HG03558 (cell line): ENCODE data around the gene TRRAP.

ENCODE experiments used
- ATAC-seq: cut with Tn5 transposase; IDR thresholded peaks from one replicate; pipeline ENCODE4 v1.9.1; 2021; ENCODE audit warnings: moderate number of reproducible peaks; ENCODE audit not compliant: unreplicated experiment; ENCODE audit errors: extremely low read depth

The TRRAP gene

DNA sequence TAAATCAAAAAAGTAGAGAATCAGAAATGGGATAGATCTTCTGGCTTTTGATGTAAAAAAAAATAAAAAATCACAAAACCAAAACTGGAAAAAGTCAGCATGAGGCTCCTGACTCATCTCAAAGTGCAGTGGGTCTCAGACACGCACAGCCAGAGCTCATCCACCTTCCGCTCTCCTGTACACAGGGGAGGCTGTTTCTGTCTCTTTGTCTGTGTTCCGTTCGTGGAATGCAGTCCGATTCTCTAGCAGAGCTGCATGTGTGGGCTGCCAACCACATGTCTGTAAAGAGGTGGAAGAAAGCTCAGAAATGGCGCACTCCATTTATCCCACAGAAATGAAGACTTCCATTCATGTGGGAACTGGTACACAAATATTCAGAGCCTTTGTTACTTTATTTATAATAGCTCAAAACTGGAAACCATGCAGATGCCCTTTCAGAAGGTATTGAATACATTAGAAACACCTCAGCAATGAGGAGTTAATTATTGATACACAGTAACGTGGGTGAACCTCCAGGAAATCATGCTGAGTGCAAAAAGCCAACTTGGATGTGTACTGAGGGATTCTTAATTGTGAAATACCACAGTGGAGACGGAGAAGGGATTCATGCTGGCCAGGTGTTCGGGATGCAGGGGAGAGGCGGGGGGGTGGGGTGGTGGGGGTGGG, 123.3 kb downstream of the TRRAP start:
- ATAC-seq, result no peak

DNA sequence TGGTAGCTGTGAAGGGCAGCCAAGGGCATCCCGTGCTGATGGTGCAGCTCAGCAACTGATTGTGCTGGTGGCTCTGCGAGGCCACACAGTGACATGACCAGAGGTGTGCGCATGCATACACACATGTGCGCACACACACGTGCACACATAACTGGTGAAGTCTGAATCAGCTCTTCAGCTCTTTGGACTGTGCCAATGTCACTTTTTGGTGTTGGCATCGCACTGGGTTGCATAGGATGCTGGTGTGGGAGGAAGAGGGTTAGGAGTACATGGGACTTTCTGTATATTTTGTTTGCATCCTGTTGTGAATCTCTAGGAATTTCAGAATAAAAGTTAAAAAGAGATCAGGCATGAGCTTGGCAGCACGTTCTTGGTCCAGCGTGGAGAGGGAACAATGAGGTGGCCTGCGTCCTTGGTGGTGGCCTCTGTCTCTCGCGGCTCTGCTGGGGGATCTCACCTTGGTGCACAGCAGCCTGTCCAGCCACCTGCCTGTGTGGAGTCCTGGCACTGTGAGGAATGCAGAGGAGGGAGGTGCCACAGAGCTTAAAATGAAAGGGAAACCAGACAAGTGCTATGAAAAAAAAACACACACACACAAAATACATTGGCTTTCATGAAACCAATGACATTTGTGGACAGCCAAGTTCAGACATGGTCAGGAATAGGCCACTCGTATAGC, 124.0 kb downstream of the TRRAP start:
- no peak for ATAC-seq

DNA sequence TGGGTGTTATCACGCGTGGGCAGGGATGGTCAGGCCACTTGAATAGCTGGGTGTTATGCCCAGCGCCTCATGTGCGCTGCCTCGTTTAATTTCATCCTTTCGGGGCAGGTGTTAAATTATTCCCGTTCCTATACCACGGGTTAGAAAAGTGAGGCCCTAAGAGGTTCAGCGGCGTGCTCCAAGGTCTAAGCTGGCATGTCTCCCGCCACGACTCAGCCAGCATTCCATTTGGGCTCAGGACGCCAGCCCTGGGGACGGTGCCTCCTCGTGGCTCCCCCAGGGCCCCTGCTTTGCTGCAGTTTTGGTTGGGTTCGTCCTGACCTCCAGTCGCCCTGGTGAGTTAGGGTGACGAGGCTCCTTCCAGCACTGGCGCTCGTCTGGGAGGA, 124.5 kb downstream of the TRRAP start:
- ATAC-seq, result no peak

DNA sequence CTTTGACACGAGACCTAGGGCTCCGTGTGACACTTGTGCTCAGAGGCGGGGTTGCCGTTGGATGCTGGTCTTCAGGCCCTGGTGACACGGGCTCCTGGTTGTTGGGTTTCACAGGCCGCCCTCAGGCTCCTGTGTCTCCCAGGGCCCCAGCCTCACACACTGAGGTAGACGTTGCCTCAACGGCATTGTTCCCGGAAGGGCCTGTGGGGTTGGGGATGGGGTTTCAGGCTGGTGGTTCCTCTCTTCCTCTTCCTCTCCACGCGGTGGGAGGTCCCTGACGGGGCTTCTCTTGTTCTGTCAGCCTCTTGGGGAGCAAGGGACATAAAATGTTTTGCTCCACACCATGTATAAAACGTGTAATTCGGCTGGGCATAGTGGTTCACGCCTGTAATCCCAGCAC, 125.1 kb downstream of the TRRAP start:
- ATAC-seq, result no peak

DNA sequence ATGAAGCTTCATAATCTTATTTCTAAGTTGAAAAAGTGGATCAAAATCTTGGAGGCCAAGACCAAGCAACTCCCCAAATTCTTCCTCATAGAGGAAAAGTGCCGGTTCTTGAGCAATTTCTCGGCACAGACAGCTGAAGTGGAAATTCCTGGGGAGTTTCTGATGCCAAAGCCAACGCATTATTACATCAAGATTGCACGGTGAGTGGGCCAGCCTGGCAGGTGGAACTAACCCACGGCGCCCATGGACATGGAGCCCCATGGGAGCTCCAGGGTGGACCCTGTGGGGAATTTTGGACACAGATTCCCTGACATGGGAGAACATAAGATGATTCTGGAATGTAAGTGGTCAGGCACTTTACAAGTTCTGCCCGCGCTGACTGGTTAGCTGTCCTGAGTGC, 125.9 kb downstream of the TRRAP start:
- no peak for ATAC-seq

DNA sequence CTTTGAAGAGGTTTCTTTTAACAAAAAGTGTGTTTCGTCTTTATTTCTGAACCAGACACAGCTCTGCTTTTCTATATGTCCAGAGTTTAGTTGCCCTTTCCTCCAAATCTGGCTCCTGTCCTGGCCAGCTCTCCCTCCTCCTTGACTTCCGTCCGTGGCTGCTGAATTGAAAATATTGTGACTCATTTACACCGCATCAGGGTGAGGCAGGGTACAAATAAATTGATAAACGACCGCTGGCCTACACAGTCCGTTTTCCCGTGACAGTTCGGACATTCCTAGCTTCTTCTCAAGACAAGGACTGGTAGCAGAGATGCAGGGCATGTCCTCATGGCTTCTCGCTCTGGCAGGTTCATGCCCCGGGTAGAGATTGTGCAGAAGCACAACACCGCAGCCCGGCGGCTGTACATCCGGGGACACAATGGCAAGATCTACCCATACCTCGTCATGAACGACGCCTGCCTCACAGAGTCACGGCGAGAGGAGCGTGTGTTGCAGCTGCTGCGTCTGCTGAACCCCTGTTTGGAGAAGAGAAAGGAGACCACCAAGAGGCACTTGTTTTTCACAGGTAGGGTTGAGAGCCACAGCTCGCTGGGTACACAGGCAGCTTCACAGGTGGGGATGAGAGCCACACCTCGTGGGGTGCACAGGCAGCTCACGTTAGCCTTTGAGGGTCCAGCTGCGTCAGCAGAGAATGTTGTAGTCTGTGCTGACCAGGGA, 126.6 kb downstream of the TRRAP start:
- no peak for ATAC-seq

DNA sequence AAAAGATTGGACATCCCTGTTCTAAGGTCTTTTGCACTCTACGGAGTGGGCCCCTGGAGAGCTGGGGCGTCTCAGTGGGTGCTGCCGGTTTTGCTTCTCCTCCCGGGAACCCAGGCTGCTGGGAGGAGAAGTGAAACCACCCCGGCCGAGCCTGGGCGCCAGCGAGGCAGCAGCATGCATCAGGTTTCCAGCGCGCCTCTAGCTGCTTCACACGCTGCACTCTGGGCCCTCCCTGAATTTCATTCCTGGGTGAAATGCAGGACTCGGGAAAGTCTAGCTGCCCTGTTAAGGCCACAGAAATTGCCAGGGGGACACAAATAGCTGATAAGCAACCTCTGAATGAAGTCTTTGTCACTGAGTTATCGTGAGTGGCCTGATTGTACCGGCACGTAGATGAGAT, 127.4 kb downstream of the TRRAP start:
- ATAC-seq, result no peak

DNA sequence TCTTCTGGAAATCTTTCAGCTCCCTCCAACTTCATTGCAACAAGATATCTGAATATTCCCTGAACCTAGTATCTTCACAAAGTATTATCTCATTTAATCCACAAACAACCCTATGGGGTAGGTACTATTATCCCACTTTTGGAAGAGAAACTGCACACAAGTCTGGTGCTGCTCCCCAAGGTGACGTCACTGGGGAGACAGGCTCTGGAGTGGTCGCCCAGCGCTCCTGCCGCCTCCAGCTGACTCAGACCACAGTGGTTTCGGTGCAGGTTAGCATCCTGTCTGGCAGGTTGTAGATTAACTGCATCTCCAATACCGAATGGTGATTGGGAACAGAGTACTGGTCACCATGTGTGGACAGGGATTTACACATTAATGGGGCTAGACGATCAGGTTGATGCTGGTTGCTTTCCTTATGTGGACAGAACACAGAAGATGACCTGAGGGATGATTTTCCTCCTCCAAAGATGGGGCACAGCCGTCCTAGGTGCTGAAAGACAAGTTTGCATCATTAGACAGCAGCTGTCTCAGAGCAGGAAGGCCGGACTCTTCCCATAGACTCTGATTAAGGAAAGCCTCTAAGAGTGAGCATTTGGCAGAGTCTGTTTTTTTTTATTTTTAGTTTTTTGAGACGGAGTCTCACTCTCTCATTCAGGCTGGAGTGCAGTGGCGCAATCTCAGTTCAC, 128.6 kb downstream of the TRRAP start:
- ATAC-seq, result no peak

DNA sequence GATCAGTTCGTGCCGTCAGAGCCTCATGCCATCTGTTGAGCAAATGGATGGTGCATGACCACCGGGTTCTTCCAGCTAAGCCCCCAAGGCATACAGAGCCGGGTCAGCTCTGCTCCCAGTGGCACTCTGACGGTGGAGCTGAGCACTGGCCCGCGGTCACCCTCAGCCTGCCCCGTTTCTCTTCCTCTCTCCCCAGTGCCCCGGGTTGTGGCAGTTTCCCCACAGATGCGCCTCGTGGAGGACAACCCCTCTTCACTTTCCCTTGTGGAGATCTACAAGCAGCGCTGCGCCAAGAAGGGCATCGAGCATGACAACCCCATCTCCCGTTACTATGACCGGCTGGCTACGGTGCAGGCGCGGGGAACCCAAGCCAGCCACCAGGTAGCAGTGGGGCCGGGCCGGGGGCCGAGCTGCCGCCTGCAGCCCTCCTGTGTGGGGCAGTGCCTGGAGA, 129.9 kb downstream of the TRRAP start:
- ATAC-seq, result no peak

DNA sequence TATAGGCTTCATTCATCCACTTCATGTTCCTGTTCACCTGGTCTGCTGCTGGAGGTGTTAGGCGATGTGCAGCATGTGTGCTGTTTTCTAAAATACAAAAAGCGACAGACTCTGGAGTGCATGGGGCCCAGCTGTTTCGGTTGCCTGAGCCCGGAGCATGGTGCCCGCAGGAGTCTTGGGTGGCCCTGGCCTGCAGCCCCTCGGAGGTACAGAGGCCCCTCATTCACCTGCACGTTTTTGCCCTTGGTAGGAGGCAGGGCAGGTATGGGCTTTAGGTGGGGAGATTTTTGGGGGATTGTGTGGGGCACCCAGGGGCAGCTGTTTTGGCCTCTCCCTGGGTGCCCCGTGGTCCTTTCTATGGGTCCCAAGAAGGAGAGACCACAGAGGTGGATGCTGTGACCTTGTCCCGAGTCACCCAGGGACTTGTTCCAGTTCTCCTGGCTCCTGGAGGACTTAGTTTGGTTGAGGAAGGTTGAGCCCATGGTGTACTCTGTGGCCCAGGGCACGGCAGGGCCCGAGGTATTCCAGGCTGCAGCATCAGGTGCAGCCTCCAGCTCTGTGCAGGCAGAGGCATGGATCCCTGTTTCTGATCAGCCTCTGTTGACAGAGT, 130.7 kb downstream of the TRRAP start:
- ATAC-seq, result no peak

DNA sequence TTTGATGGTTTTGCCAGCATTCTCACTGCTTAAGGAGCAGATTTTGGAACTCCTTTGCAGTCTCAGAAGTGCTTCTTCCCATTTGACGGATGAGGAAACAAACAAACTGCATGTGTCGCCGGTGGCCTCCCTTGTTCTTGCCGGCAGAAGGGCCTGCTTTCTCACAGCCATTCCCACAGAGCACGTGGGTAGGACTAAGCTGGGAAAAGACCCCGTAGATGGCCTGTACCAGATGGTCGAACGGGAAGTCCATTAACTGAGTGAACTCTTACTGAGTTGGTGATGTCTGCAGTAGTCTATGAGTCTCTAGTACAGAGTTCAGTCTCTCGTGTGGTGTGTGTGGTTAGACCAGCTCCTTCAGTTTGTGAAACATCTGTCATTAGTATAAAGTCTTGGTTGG, 131.9 kb downstream of the TRRAP start:
- ATAC-seq, result no peak

DNA sequence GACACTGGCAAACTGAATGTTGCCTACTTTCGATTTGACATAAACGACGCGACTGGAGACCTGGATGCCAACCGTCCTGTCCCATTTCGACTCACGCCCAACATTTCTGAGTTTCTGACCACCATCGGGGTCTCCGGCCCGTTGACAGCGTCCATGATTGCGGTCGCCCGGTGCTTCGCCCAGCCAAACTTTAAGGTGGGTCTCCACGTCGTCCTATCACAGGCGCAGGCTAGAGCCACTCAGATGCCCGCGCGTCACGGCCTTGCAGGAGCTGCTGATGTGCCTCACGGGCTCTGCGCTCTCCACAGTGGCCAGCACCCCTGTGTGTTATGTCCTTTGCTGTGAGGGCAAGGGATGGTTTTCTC, 133.0 kb downstream of the TRRAP start:
- ATAC-seq, result no peak

DNA sequence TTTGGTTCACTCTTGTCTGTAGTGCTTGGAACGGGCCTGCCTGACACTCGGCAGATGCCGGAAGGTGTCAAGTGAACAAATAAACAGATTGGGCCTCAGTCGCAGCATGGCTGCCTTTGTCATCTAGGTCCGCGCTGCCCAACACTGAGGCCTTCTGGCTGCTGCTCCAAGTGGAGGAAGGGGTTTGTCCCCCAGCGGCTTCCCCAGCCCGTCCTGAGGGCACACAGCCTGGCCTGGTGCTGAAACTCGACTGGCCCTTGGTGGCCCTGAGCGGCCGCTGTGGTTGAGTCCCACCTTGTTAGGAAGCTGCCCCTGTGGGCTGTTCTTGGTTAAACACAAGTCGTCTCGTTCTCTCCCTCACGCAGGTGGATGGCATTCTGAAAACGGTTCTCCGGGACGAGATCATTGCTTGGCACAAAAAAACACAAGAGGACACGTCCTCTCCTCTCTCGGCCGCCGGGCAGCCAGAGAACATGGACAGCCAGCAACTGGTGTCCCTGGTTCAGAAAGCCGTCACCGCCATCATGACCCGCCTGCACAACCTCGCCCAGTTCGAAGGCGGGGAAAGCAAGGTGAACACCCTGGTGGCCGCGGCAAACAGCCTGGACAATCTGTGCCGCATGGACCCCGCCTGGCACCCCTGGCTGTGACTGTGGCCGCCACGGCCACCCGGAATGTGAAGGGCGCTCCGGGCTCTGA, 133.5 kb downstream of the TRRAP start:
- ATAC-seq, result no peak

DNA sequence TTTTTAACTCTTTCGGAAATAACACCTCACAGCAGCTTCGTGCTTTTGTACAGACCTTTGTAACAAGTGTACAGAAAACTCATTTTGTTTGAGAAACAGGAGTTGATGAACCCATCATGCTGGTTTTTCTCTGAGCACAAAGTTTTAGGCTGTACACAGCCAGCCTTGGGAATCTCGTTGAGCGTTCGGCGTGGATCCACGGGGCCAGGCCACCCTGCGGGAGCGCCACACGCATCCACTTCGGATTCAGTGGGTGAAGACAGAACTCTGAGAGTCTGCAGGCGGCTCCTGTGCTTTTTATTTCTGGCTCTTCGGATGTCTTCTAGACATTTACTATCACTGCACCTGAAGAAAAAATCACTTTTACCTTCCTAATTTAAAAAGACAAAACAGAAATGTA, 134.4 kb downstream of the TRRAP start:
- no peak for ATAC-seq

DNA sequence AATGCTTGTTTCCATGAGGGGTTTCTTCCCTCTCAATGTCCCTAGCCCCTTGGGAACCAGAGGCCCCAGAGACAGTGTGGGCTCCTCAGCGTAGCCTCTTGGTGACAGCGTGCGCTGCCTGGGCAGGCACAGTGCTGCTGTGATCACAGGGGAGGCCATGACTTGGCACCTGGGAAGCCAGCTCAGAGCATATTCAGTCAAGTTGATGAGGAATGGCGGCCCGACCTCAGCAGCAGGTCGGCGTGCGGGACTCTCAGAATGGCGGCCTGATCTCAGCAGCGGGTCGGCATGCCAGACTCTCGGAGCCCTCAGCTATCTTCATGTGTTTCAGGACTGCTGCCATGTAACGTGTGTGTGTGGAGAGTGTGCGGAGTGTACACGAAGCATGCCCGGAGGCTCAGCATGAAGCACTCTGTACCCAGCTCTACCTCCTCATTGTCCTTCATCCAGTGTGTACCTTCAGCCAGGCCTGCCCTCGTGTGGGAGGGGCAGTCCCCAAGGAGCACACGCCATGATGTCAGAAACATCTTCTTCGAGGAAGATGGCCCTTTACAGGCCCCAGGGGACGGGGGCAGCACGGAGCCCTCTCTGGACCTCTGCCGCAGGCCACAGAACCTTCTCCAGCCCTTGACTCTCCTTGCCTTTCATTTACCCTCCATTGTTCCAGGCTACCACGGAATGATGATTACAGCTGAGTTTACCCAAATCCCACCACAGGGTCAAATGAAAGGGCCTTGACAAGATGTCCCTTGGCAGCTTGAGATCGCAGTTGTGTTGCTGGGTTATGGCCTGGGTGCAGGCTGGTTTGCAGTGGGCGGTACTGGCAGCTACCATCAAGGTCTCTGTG, 135.2 kb downstream of the TRRAP start:
- no peak for ATAC-seq

DNA sequence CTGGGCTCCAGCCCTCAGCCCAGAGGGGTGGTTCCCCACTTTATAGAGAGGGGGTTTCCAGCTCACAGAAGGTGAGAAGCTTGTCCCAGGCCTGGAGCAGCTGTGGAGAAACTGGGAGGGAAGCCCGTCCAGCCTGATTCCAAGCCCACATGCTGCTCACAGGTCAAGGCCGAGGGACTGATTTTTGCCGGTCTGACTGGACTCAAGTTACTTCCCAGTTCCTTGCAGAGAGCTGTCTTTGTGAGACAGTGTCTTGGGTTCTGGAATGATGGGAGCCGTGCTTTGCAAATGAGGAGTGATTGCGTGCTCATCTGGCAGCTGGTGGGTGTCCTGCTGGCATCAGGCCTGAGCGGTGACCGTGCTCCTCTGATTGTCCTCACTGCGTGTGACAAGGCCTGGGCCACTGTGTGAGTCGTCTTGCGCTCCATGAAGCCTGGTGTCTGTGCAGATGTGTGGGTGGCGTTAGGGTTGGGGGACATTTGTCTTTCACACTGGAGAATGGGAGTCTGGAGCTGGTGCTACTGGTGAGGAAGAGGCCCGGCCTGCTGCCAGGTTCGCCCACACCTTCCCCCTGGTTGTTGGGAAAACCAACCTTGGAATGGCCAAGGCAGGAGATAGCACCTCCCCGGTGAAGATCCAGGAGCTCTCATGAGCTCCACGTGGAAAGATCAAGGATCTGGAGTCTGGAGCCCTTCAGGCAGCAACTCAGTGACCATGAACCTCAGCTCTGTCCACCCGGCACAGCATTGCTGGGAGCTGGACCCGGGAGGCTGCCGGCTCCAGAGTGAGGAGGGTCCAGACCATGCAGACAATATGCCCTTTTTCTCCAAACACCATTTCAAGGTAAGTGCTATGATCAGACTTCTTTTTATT, 136.0 kb downstream of the TRRAP start:
- no peak for ATAC-seq

DNA sequence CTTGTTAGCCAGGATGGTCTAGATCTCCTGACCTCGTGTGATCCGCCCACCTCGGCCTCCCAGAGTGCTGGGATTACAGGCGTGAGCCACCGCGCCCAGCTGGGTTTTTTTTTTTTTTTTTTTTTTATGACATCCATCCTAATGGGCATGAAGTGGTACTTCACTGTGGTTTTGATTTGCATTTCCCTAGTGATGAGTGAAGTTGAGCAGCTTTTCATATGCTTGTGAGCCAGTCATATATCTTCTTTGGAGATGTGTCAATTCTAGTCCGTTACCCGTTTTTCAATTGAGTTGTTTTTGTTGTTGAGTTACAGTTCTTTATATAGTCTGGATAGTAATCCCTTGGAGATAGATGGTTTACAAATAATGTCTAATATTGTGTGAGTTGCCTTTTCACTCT, 137.9 kb downstream of the TRRAP start:
- ATAC-seq, result no peak
